ENCODE results near the gene SORL1. TPM values are rescaled to one million over a fixed set of nuclear protein-coding genes. Genes with fewer than 3 reads are reported as not detected.

The SORL1 gene
- total RNA-seq, 1 experiment from 2014 or later: 0.10 TPM

GRCh38 chr11:121441521-121441920 lies 10.6 kb upstream of the SORL1 start:
- Histone ChIP-seq H3K27ac (no peak overlapping the region), H3K4me3 (no peak overlapping the region), H3K36me3 (no peaks in the 10 kb centered on the region), H3K27me3 (no peaks in the 10 kb centered on the region), H3K9me3 (replicated peaks) (no peaks in the 10 kb centered on the region), H3K4me1 (no peaks in the 10 kb centered on the region)
- no peak for DNase-seq

DNA sequence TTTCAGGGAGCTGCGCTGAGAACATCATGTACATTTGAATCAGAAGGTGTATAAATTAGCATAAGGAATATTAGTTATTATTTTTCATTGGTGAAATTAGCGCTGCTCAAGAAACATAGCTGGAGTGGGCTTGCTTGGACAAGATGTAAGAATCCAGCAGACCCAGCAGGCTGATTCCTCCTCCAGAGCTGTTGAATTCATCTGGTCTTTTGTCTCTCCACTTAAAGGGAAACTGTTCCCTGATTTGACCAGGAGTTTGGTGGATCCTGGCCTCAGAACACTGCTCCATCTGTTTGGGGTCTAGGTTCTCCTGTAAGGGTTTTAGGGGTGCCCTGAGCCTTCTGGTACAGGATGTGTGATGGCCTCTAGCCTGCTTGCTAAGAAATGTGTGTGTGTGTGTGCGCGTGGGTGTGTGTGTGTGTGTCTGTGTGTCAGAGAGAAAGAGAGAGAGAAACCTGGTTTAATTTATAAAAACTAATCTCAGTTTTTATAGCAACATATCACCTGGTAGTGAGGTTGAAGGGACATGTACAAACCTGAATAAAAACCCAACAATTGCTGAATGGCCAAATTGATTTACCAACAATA lies 8.3 kb upstream of the SORL1 start:
- no peak for DNase-seq
- Histone ChIP-seq H3K27me3 (no peaks in the 10 kb centered on the region), H3K27ac (no peak overlapping the region), H3K36me3 (no peaks in the 10 kb centered on the region), H3K4me3 (no peak overlapping the region), H3K4me1 (no peaks in the 10 kb centered on the region), H3K9me3 (replicated peaks) (no peaks in the 10 kb centered on the region)

- Histone ChIP-seq H3K9me3 (replicated peaks) (no peaks in the 10 kb centered on the region), H3K27ac (no peak overlapping the region), H3K36me3 (no peaks in the 10 kb centered on the region), H3K4me1 (no peaks in the 10 kb centered on the region), H3K4me3 (no peak overlapping the region), H3K27me3 (no peaks in the 10 kb centered on the region)
- DNase-seq: no peak
Measured at GRCh38 chr11:121444526-121444925, 7.6 kb upstream of the SORL1 start.

GRCh38 chr11:121445071-121445768 lies 6.9 kb upstream of the SORL1 start:
- Histone ChIP-seq H3K27ac (no peak overlapping the region), H3K9me3 (replicated peaks) (no peaks in the 10 kb centered on the region), H3K27me3 (no peaks in the 10 kb centered on the region), H3K4me3 (no peak overlapping the region), H3K4me1 (no peaks in the 10 kb centered on the region), H3K36me3 (no peaks in the 10 kb centered on the region)
- DNase-seq: no peak

DNA sequence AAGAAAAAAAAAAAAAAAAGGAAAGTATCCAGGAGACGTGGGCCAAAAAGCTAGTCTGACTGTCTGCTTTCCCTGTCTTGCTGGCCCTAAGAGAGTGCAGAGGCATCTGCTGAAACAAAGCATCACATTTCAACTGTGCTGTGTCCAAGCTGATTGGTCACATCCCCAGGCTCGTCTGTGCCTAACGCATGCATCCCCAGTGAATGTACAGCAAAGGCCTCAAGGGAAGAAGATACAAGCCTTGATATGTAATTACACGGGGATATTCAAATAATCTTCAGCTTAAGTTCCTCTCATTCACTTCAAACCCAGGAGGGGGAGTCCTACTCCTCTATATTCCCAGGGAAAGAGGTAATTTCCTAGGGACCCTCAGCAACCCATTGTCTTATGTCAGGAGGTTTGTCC lies 5.4 kb upstream of the SORL1 start:
- Histone ChIP-seq H3K27ac (no peak overlapping the region), H3K27me3 (no peaks in the 10 kb centered on the region), H3K36me3 (no peaks in the 10 kb centered on the region), H3K9me3 (replicated peaks) (no peaks in the 10 kb centered on the region), H3K4me3 (no peak overlapping the region), H3K4me1 (no peaks in the 10 kb centered on the region)
- DNase-seq: peak; percentile 49 to 73

- DNase-seq: no peak
- Histone ChIP-seq H3K27me3 (no peaks in the 10 kb centered on the region), H3K4me3 (no peak overlapping the region)
Measured at GRCh38 chr11:121448011-121448410, 4.1 kb upstream of the SORL1 start.

DNA sequence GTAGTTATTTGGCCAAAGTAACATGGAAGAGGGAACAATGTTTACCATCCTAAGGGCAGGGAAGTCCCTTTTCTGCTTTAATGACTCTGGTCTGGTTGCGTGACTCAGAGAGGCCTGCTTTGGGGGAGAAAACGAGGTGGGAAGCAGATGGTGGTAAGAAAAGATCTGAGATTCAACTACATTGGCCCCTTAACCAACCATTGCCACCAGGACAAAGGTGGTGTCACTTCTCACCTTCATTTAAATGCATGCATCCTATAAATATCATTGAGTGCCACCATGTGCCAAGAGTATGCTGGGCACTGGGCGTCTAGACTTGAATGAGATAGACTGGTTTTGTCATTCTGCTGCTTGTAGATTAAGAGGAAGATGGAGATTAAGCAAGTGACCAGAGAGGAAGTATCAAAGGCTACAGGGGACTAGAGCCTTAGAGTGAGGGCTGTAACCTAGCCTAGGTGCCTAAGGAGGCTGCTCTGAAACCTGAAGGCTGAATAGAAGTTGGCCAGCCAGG lies 3.6 kb upstream of the SORL1 start:
- Histone ChIP-seq H3K4me3 (no peak overlapping the region), H3K27ac (no peak overlapping the region), H3K4me1 (no peaks in the 10 kb centered on the region), H3K27me3 (no peaks in the 10 kb centered on the region), H3K9me3 (replicated peaks) (no peaks in the 10 kb centered on the region), H3K36me3 (no peaks in the 10 kb centered on the region)
- DNase-seq: no peak

More at GRCh38 chr11:121448011-121448410, 4.1 kb upstream of the SORL1 start:
- H3K9me3 ChIP-seq (replicated peaks): no peaks in the 10 kb centered on the region
- H3K4me1 ChIP-seq: no peaks in the 10 kb centered on the region
- H3K27ac ChIP-seq: no peak overlapping the region
- no peaks in the 10 kb centered on the region for H3K36me3 ChIP-seq

GRCh38 chr11:121449123-121449522 lies 3.0 kb upstream of the SORL1 start:
- no peaks in the 10 kb centered on the region for H3K36me3 ChIP-seq
- no peak overlapping the region for H3K4me3 ChIP-seq
- no peaks in the 10 kb centered on the region for H3K9me3 ChIP-seq (replicated peaks)
- H3K27me3 ChIP-seq: no peaks in the 10 kb centered on the region
- H3K4me1 ChIP-seq: no peaks in the 10 kb centered on the region
- DNase-seq: no peak
- no peak overlapping the region for H3K27ac ChIP-seq

- no peaks in the 10 kb centered on the region for H3K9me3 ChIP-seq (replicated peaks)
Measured at GRCh38 chr11:121449626-121450025, 2.5 kb upstream of the SORL1 start.

DNA sequence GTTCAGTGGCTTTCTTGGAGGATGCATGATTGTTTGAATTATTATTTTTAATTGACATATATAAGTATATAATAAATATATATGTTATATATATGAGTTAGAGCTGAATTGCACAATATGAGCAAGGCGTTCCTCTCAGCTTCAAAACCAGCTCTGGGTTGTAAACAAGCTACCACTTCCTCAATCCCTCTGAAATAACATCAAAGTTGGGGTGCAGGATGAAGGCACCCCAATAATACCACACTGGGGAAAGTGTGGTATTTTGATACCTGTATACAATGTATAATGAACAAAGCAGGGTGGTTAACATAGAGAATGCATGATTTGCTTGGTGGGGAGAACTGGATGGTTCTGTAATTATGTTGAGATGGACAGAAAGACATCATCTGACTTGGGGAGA lies 1.7 kb upstream of the SORL1 start:
- Histone ChIP-seq H3K36me3 (no peaks in the 10 kb centered on the region), H3K4me1 (no peaks in the 10 kb centered on the region), H3K9me3 (replicated peaks) (no peaks in the 10 kb centered on the region), H3K4me3 (no peak overlapping the region), H3K27ac (no peak overlapping the region), H3K27me3 (no peaks in the 10 kb centered on the region)
- DNase-seq: no peak

More at GRCh38 chr11:121449626-121450025, 2.5 kb upstream of the SORL1 start:
- Histone ChIP-seq H3K27me3 (no peaks in the 10 kb centered on the region), H3K36me3 (no peaks in the 10 kb centered on the region), H3K27ac (no peak overlapping the region), H3K4me3 (no peak overlapping the region), H3K4me1 (no peaks in the 10 kb centered on the region)
- DNase-seq: no peak

- no peak for DNase-seq
- no peak overlapping the region for H3K4me3 ChIP-seq
- H3K9me3 ChIP-seq (replicated peaks): no peaks in the 10 kb centered on the region
- no peaks in the 10 kb centered on the region for H3K4me1 ChIP-seq
- no peaks in the 10 kb centered on the region for H3K36me3 ChIP-seq
- H3K27ac ChIP-seq: no peak overlapping the region
- no peaks in the 10 kb centered on the region for H3K27me3 ChIP-seq
Measured at GRCh38 chr11:121451178-121451985, 732 bp upstream of the SORL1 start.

GRCh38 chr11:121452609-121453150 lies 566 bp downstream of the SORL1 start, which contains the start of gene SORL1-AS1:
Gene SORL1-AS1 (minus strand): TSS chr11:121452967.
- H3K9me3 ChIP-seq (replicated peaks): no peaks in the 10 kb centered on the region
- H3K4me3 ChIP-seq: no peak within 1 kb of the TSS
- no peaks in the 10 kb centered on the region for H3K36me3 ChIP-seq
- H3K27me3 ChIP-seq: no peaks in the 10 kb centered on the region
- H3K27ac ChIP-seq: no peak within 1 kb of the TSS
- no peak for DNase-seq
- no peaks in the 10 kb centered on the region for H3K4me1 ChIP-seq

- Histone ChIP-seq H3K4me3 (no peak overlapping the region), H3K27me3 (no peaks in the 10 kb centered on the region), H3K9me3 (replicated peaks) (no peaks in the 10 kb centered on the region), H3K4me1 (no peaks in the 10 kb centered on the region), H3K27ac (no peak overlapping the region), H3K36me3 (no peaks in the 10 kb centered on the region)
- no peak for DNase-seq
Measured at GRCh38 chr11:121453589-121454299, 1.6 kb downstream of the SORL1 start.

DNA sequence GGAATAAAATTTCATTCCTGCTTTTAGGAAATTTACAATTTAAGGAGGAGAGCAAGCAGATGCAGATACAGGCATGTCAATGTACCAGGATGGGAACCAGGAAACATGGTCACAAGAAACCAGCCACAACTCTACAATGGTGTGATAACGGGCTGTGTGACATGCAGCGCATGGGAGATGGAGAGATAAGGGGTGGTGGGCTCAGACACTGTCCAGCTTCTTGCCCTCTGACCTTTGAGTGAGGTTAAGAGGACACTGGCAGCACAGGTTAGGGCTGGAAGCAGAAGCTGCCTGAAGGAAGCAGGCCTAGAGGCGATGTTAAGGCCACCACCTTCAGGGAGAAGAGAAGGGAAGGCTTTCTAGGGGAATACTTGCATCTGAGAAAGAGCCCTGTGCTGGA lies 3.0 kb downstream of the SORL1 start:
- no peak overlapping the region for H3K4me3 ChIP-seq
- no peaks in the 10 kb centered on the region for H3K27me3 ChIP-seq

More for the DNA sequence above, 3.0 kb downstream of the SORL1 start:
- Histone ChIP-seq H3K9me3 (replicated peaks) (no peaks in the 10 kb centered on the region), H3K27ac (no peak overlapping the region), H3K4me1 (no peaks in the 10 kb centered on the region), H3K36me3 (no peaks in the 10 kb centered on the region)
- DNase-seq: no peak
